Loucy (cell line): ENCODE data around the gene CNTN1.

Experiments used
- CTCF ChIP-seq: fragments of 200-600 bp; sonication (generic); conservative IDR thresholded peaks from 2 replicates; pipeline ENCODE4 v1.5.1; 2014; ENCODE audit warnings: mild to moderate bottlenecking, antibody characterized with exemption, low read length
- EZH2phosphoT487 ChIP-seq: fragments of 200-600 bp; IDR thresholded peaks from 2 replicates; pipeline ENCODE4 v1.6.1; 2018; ENCODE audit warnings: antibody characterized with exemption, mild to moderate bottlenecking, moderate library complexity, borderline replicate concordance

GRCh38 chr12:40688085-40688725 is 4.0 kb upstream of the CNTN1 start:
- TF ChIP-seq CTCF (no peak), EZH2phosphoT487 (no peak)
